Fibroblast of lung (primary cell): ENCODE measurements around the gene UST. TPM values are rescaled to one million over a fixed set of nuclear protein-coding genes. Genes with fewer than 3 reads are reported as not detected.
A peak's percentile ranks its signal among the peaks of the same experiment; 100 is the strongest.

ENCODE experiments used
- DNase-seq, 2 donors: peaks; one replicate each; pipeline versions ENCODE4 v3.0.0 to v3.0.0-alpha.2; 2010; ENCODE audit warnings: low read depth in 2 of 2
- H2AFZ ChIP-seq: 2 replicates; pipeline ENCODE4 v1.5.1; 2012; ENCODE audit warnings: low read length, control low read depth, inconsistent platforms
- H3K27ac ChIP-seq: 2 replicates; pipeline ENCODE4 v1.5.1; 2011; ENCODE audit warnings: low read length, control low read depth; ENCODE audit not compliant: insufficient read depth
- H3K27me3 ChIP-seq: 2 replicates; pipeline ENCODE4 v1.5.1; 2011; ENCODE audit warnings: mild to moderate bottlenecking, low read length; ENCODE audit not compliant: control insufficient read depth, insufficient read depth
- H3K36me3 ChIP-seq: 2 replicates; pipeline ENCODE4 v1.5.1; 2011; ENCODE audit warnings: low read length; ENCODE audit not compliant: control insufficient read depth, insufficient read depth
- H3K4me1 ChIP-seq: 2 replicates; pipeline ENCODE4 v1.5.1; 2011; ENCODE audit warnings: low read length; ENCODE audit not compliant: control insufficient read depth, insufficient read depth; ENCODE audit errors: extremely low read depth
- H3K4me2 ChIP-seq: 2 replicates; pipeline ENCODE4 v1.5.1; 2011; ENCODE audit warnings: low read length, control low read depth; ENCODE audit not compliant: insufficient read depth; ENCODE audit errors: extremely low read depth
- H3K4me3 ChIP-seq, 4 experiments: fragments of 200-600 bp in 1 of 4; sonication (generic) in 1 of 4; replicated peaks in 1 of 4; 2 replicates each; pipeline ENCODE4 v1.5.1; 2011 to 2016; ENCODE audit warnings: low read length in 4 of 4, low read depth in 3 of 4, mild to moderate bottlenecking in 3 of 4, control low read depth in 2 of 4, inconsistent platforms in 1 of 4, mixed read lengths in 1 of 4; ENCODE audit not compliant: insufficient read depth in 1 of 4; ENCODE audit errors: control extremely low read depth in 1 of 4
- H3K79me2 ChIP-seq: 2 replicates; pipeline ENCODE4 v1.5.1; 2012; ENCODE audit warnings: mild to moderate bottlenecking, low read length, inconsistent platforms; ENCODE audit not compliant: control insufficient read depth, insufficient read depth
- H3K9ac ChIP-seq: 2 replicates; pipeline ENCODE4 v1.5.1; 2011; ENCODE audit warnings: mild to moderate bottlenecking, low read length, control low read depth; ENCODE audit not compliant: insufficient read depth
- H3K9me3 ChIP-seq: 2 replicates; pipeline ENCODE4 v1.5.1; 2012; ENCODE audit warnings: low read depth, low read length; ENCODE audit not compliant: control insufficient read depth, insufficient read depth
- H4K20me1 ChIP-seq: 2 replicates; pipeline ENCODE4 v1.5.1; 2011; ENCODE audit warnings: low read length; ENCODE audit not compliant: control insufficient read depth, insufficient read depth; ENCODE audit errors: extremely low read depth
- CTCF ChIP-seq, 2 donors: IDR thresholded peaks in 1 of 2; conservative IDR thresholded peaks in 1 of 2; 1 replicate in 1 of 2; 2 replicates in 1 of 2; pipeline ENCODE4 v1.5.1; 2011 to 2012; ENCODE audit warnings: low read length in 2 of 2, control low read depth in 1 of 2, inconsistent platforms in 1 of 2, low read depth in 1 of 2, mild to moderate bottlenecking in 1 of 2
- EZH2 ChIP-seq: IDR thresholded peaks from 2 replicates; pipeline ENCODE4 v1.5.1; 2012; ENCODE audit warnings: low read length, control low read depth, mild to moderate bottlenecking; ENCODE audit errors: missing control alignments
- polyA plus RNA-seq, 2 donors: library from polyadenylated mRNA; depleted of rRNA in 1 of 2; stranded (reverse) in 1 of 2; unstranded in 1 of 2; fragments of >200 nt; gene quantifications; 2 replicates each; pipeline ENCODE4 v1.2.1, GENCODE V29; 2011 to 2012; ENCODE audit warnings: missing spikeins in 1 of 2
- total RNA-seq: library from RNA; depleted of rRNA; stranded (reverse); fragments of >200 nt; gene quantifications from 2 replicates; pipeline ENCODE4 v1.2.1, GENCODE V29; 2014

The UST gene
- total and polyA plus RNA-seq, 2 donors (not counting 1 experiment from before 2014, with no cell fraction given) = 6.8 to 19.5 TPM

DNA sequence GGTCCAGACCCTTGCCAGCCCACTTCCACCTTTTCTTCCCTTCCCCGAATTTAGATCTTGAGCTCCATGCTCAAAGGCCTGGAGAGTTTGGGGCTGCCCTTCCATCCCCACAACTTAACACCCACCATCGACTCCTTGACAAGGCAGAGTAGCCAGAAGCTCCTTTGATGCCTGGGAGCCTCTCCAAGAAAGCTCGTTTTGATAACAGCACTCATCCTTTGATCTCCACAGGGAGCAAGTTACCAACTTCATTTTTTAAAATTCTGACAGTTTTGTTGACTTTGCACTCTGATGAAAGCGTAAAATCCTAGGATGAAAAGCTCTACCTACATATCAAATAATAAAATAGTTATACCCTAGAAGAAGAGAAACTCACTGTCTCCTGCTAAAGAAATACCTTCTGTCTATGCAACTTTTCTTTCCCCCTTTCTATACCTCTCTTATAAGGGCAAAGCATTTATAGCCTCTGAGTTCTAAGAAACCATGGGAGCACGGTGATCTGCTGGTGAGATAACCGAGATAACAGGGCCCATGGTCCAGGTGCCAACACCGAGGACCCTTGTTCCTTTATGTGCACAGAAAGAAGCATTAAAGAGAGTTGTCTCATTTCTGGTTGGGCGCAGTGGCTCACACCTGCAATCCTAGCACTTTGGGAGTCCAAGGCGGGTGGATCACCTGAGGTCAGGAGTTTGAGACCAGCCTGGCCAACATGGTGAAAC is 134.9 kb downstream of the UST start:
- TF ChIP-seq CTCF (conservative IDR thresholded peaks at IDR 0.05 in 1 of 2, IDR thresholded peaks at IDR 0.05 in 1 of 2; ENCODE audit: low read depth in 1 of 2, low read length in 2 of 2) (no peak), EZH2 (no peak)
- H2AFZ ChIP-seq = no peak overlapping the region
- no peaks in the 10 kb centered on the region for H4K20me1 ChIP-seq
- H3K4me1 ChIP-seq = peaks cover 3% of the 10 kb centered on the region
- DNase-seq = no peak
- H3K9ac ChIP-seq = no peak overlapping the region
- H3K4me3 ChIP-seq = no peak overlapping the region
- no peak overlapping the region for H3K27ac ChIP-seq
- H3K9me3 ChIP-seq = no peaks in the 10 kb centered on the region
- H3K27me3 ChIP-seq = no peaks in the 10 kb centered on the region
- no peaks in the 10 kb centered on the region for H3K36me3 ChIP-seq
- H3K4me2 ChIP-seq = no peak overlapping the region
- H3K79me2 ChIP-seq = no peaks in the 10 kb centered on the region

DNA sequence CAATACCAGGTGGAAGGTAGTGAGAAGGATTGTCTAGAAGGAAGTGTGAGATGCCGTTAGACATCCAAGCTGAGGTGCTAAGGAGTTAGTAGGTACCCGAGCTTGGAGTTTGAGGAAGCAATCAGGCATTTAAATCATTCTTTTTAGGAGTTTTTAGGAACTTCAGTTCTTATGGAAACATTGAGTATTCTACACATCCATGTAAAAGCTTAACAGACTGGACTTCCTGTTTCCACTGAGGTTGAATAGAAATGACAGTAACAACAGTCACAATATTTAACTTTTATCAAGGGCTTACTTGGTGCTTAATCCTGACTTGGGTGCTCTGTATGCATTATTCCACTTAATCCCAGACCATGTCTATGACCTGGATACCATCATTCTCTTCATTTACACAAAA is 136.4 kb downstream of the UST start:
- no peak overlapping the region for H2AFZ ChIP-seq
- H3K4me2 ChIP-seq = no peak overlapping the region
- H3K27ac ChIP-seq = no peak overlapping the region
- TF ChIP-seq EZH2 (no peak), CTCF (conservative IDR thresholded peaks at IDR 0.05 in 1 of 2, IDR thresholded peaks at IDR 0.05 in 1 of 2; ENCODE audit: low read depth in 1 of 2, low read length in 2 of 2) (no peak)
- H4K20me1 ChIP-seq = no peaks in the 10 kb centered on the region
- no peaks in the 10 kb centered on the region for H3K27me3 ChIP-seq
- H3K9me3 ChIP-seq = no peaks in the 10 kb centered on the region
- no peak overlapping the region for H3K4me3 ChIP-seq
- no peak overlapping the region for H3K9ac ChIP-seq
- H3K4me1 ChIP-seq = peaks cover 5% of the 10 kb centered on the region
- DNase-seq = peak in 1 of 2 donors; percentile 35
- no peaks in the 10 kb centered on the region for H3K79me2 ChIP-seq
- H3K36me3 ChIP-seq = no peaks in the 10 kb centered on the region

- H3K36me3 ChIP-seq = no peaks in the 10 kb centered on the region
- H3K79me2 ChIP-seq = no peaks in the 10 kb centered on the region
- no peaks in the 10 kb centered on the region for H3K27me3 ChIP-seq
- no peak overlapping the region for H3K4me3 ChIP-seq
- peaks cover 5% of the 10 kb centered on the region for H3K4me1 ChIP-seq
- TF ChIP-seq CTCF (conservative IDR thresholded peaks at IDR 0.05 in 1 of 2, IDR thresholded peaks at IDR 0.05 in 1 of 2; ENCODE audit: low read depth in 1 of 2, low read length in 2 of 2) (no peak), EZH2 (no peak)
- H2AFZ ChIP-seq = no peak overlapping the region
- no peaks in the 10 kb centered on the region for H3K9me3 ChIP-seq
- no peak for DNase-seq
- no peak overlapping the region for H3K4me2 ChIP-seq
- H3K9ac ChIP-seq = no peak overlapping the region
- H3K27ac ChIP-seq = no peak overlapping the region
- no peaks in the 10 kb centered on the region for H4K20me1 ChIP-seq
Measured at GRCh38 chr6:148884461-148884860, 137.6 kb downstream of the UST start.
